A673 (cell line): Measurements from ENCODE around the gene OXSR1.

Source experiments
- EZH2 ChIP-seq: fragments of 200-600 bp; sonication (generic); IDR thresholded peaks from 2 replicates; pipeline ENCODE4 v1.6.1; 2017; ENCODE audit warnings: borderline replicate concordance, low read depth, mild to moderate bottlenecking, mixed read lengths, antibody characterized with exemption, low read length; ENCODE audit not compliant: poor library complexity, severe bottlenecking
- TF ChIP-seq, protein P1 (sequence below): fragments of 300-800, 200-600 bp; sonication (generic); conservative IDR thresholded peaks from 2 replicates; pipeline ENCODE4 v1.5.1; 2017; ENCODE audit warnings: low read depth, mild to moderate bottlenecking, antibody characterized with exemption, low read length, moderate library complexity, mixed read lengths

DNA sequence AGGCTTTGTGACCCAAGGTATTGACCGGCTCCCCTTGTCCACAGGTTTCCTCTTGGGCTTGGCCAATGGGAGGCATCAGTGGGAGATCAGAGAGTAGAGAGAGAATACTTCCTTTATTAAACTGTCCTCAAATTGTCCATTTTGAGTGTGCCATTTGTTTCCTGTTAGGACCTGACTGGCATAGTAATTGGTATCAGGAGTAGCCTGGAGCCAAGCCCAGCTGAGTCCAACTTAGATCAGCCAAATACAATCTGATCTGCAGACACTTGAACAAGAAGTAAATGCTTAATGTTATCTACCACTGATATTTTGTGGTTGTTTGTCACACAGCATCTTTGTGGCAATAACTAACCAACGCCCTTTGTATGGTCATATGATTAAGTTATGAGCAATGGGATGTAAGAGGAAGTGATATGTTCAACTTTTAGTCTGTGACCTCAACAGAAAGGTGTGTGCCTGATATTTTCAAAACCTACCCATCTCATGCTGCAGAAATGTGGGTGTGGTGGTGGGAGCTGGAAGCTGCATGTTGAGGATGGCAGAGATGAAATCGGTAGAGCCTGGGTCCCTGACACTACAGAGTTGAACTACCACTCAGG lies 13.6 kb upstream of the OXSR1 start:
- TF ChIP-seq, protein P1, sequence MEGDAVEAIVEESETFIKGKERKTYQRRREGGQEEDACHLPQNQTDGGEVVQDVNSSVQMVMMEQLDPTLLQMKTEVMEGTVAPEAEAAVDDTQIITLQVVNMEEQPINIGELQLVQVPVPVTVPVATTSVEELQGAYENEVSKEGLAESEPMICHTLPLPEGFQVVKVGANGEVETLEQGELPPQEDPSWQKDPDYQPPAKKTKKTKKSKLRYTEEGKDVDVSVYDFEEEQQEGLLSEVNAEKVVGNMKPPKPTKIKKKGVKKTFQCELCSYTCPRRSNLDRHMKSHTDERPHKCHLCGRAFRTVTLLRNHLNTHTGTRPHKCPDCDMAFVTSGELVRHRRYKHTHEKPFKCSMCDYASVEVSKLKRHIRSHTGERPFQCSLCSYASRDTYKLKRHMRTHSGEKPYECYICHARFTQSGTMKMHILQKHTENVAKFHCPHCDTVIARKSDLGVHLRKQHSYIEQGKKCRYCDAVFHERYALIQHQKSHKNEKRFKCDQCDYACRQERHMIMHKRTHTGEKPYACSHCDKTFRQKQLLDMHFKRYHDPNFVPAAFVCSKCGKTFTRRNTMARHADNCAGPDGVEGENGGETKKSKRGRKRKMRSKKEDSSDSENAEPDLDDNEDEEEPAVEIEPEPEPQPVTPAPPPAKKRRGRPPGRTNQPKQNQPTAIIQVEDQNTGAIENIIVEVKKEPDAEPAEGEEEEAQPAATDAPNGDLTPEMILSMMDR: no peak
- TF ChIP-seq EZH2: no peak
